Measurements from ENCODE around the gene MEN1.

MEN1 gene

GRCh38 chr11:64801158-64801464, 9.2 kb downstream of the MEN1 start:
- no peak for DNase-seq (ENCODE audit: low spot score)

GRCh38 chr11:64800303-64801157, 9.8 kb downstream of the MEN1 start:
- DNase-seq (ENCODE audit: low spot score): no peak

- no peak for DNase-seq (ENCODE audit: low spot score)
These were observed 10.6 kb downstream of the MEN1 start for GRCh38 chr11:64799623-64800302.

- DNase-seq (ENCODE audit: low spot score): no peak
These were observed 11.1 kb downstream of the MEN1 start for GRCh38 chr11:64799256-64799622.

GRCh38 chr11:64796757-64797541, 13.4 kb downstream of the MEN1 start:
- no peak for DNase-seq (ENCODE audit: low spot score)

GRCh38 chr11:64796047-64796756, 14.1 kb downstream of the MEN1 start:
- DNase-seq (ENCODE audit: low spot score): no peak

GRCh38 chr11:64794526-64794925, 15.8 kb downstream of the MEN1 start:
- no peak for DNase-seq (ENCODE audit: low spot score)

DNA sequence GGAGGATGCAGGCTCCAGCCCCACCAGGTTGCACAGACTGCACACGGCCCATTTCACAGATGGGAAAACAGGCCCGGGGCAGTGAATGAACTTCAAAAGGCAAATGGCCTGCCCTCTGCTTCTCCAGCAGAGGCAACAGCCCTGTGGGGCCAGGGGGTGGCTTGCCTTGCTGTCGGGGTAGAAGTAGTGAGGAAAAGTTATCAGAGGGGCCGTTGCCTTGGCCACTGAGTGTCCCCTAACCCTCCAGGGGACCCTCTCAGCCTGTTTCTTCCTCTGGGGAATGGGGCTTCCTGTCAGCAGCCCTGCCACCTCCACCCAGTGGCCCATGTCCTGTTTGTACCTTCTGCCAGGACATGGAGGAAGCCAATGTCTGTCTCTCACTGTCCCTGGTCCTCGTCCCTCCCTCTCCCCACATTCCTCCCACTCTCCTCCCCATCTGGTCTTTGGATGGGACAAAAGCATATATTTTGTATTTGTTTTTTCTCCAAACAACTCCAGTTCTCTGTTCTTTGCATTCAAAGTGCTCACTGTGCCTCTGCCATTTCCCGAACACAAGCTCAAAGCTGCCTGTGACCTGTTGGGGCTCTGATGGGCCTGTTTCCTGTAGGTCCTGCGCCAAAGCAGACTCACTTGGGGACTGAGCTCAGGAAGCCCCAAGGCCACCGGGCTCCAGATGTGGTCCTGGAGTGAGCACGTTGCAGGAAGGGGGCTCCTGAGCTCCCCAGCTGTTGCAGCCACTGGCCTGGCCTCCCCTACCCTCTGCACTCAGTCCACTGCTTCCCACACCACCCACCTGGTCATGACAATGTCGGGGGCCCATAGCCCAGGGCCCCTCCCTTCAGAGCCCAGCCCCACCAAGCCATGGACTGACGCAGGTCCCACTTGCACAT, 16.8 kb downstream of the MEN1 start:
- no peak for DNase-seq (ENCODE audit: low spot score)

- no peak for DNase-seq (ENCODE audit: low spot score)
These were observed 17.9 kb downstream of the MEN1 start for GRCh38 chr11:64792482-64792881.

DNA sequence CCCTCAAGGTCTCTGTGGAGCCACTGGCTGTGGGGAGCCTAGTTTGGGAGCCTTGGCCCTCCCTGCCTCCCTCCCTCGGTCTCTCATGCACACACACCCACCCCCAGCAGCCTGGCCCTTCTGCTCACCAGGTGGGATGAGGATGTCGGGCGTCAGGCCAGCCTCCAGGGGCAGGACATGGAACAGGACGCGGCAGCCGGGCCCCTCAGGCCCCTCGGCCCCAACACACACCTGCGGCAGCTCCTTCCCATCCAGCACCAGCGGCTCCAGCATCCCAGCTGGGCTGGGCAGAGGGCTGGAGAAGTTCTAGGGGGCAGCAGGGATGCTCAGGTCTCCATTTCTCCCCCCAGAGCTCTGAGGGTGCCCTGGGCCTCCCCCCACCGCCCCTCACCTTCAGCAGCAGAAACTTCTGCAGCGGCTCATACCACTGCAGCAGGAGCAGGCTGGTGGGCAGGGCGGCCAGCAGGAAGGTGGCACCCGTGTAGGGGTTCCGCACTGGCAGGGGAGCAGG, 18.5 kb downstream of the MEN1 start:
- DNase-seq (ENCODE audit: low spot score): no peak

GRCh38 chr11:64790205-64791095, 19.9 kb downstream of the MEN1 start:
- no peak for DNase-seq (ENCODE audit: low spot score)

DNA sequence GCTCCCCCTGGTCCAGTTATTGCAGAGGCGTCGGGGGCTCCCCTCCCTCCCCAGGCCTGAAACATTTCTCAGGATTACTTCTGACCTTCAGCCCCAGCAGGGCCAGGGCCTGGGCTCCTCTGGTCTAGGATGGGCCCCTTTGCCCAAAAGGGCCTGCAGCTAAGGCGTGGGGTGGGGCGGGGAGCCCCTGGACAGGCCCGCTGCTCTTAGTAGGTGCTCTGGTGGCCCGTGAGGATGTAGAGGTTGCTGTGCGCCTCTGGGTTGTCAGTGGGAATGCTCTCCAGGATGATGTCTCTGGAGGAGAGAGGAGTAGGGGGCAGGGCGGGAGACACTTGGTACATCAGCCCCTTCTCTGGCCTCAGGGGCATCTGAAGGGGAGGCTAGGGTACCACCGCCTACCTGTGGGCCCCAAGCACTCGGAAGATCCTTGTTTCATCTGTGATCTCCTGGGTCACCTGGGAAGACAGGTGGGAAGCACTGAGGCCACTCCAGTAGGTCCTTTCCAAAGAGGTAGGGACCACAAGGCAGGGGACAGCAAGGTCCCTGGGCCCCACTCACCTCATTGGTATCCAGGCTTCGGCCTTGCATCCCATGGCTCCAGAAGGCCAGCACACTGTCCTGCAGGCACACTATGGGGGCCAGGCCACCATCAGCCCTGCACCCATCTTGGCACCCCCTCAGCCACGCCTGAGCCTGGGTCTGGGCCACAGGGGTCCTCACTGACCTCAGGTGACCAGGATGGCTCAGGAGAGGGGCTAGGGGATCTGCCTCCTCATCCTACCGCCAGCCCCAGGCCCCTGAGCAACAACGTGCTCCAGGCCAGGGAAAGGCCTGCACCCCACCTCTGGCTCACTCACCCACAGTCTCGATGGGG, 20.8 kb downstream of the MEN1 start:
- DNase-seq (ENCODE audit: low spot score): no peak

DNA sequence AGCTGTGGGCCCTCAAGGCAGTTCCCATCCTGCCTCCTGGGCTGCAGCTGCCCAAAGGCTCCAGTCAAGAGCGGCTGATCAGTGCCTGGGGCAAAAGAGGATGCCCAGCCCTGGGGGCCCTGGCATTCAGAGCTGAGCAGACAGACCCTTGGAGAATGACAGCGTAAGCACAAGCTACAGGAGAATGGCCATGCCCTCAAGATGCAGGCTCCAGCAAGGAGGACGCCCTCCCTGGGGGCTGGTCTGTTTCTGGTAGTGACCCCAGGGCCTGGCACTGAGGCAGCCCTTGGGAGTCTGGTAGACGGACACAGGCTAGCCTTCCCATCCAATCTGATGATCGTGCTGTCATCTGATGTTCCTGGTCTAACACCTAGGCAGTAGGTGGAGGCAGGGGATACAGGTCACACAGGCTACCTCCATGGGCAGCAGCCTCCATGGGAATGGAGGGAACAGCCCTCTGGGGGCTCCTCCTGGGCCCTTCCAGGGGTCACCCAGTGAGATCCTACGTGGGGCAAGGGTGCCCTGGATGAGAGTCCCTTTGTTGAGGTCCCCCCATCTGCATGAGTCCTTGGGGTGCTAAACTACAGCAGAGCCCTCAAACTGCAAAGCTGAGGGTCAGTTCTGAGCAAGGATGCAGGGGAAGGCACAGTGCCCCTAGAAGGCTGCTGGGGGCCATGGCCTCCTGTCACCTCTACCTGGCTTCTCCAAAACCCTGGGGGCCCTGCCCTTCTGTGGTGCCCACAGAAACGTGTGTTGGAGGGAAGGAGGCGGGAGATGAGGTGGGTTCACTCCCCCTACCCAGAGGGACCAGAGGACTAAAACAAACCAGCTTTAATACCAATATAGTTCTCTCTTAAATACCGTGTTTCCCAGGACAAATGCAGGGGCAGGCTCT, 21.8 kb downstream of the MEN1 start:
- no peak for DNase-seq (ENCODE audit: low spot score)

- DNase-seq (ENCODE audit: low spot score): no peak
These were observed 22.6 kb downstream of the MEN1 start for GRCh38 chr11:64787526-64788320.

DNA sequence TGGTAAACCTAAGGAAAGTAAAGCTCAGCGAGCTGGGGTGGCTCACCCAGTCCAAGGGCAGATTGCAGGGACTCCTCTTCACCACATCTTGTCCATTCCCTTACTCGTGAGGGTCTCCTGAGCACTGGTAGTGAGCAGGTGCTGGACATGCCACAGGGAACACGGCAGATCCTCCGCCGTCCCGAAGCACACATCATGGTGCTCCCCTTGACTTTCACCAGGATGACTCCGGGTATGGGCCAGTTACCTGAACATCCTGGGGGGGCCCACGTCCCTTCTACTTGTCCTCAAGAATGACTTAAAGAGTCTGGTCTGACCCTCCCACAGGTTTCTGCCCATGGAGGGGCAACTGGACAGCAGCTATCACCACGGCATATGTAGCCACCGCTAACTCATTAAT, 24.0 kb downstream of the MEN1 start:
- no peak for DNase-seq (ENCODE audit: low spot score)

DNA sequence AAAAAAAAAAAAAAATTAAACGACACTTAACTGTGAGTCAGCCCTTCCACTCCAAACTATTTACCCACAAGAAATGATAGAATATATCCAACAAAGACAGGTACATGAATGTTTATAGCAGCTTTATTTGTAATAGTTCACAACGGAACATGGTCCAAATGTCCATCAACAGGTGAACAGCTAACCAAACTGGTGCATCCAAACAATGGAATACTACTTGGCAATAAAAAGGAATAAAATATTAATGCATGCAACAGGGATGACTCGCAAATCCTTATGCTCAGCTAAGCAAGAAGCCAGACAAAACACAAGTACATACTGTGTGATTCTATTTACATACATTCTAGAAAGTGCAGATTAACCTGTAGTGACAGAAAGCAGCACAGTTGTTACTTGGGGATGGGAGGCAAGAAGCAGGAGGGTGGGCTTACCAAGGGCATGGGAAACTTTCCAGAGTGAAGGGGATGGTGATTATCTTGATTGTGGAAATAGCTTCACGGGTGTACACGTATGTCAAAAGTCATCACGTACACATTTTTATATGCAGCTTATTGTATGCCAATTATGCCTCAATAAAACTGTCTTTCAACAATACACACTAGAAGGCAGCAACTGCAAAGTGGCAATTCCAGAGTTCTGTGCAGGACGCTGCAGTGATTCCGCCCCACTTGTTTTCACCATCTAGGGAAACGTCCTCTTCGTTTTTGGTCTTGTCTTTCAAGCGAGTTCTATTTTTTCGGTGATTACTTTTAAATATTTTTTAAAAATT, 25.4 kb downstream of the MEN1 start:
- DNase-seq (ENCODE audit: low spot score): no peak

Measured in globus pallidus (tissue), 1 donor.